Endothelial cell (in vitro differentiated cells): Measurements from ENCODE around the gene NDE1. TPM values are rescaled to one million over a fixed set of nuclear protein-coding genes. Genes with fewer than 3 reads are reported as not detected.
A peak's percentile ranks its signal among the peaks of the same experiment; 100 is the strongest.

ENCODE experiments used
- DNase-seq: peaks from one replicate; pipeline ENCODE4 v3.0.0; 2021; ENCODE audit warnings: low spot score
- H3K27ac Mint-ChIP-seq: one replicate; pipeline ENCODE4 v1.8.0; 2021; ENCODE audit warnings: mixed read lengths, inconsistent platforms; ENCODE audit not compliant: unreplicated experiment
- H3K27me3 Mint-ChIP-seq: one replicate; pipeline ENCODE4 v1.8.0; 2021; ENCODE audit warnings: mild to moderate bottlenecking, moderate library complexity, mixed read lengths, inconsistent platforms; ENCODE audit not compliant: unreplicated experiment
- H3K36me3 Mint-ChIP-seq: one replicate; pipeline ENCODE4 v1.8.0; 2021; ENCODE audit warnings: mild to moderate bottlenecking, low read depth, mixed read lengths, inconsistent platforms; ENCODE audit not compliant: unreplicated experiment
- H3K4me1 Mint-ChIP-seq: one replicate; pipeline ENCODE4 v1.8.0; 2021; ENCODE audit warnings: mild to moderate bottlenecking, mixed read lengths, inconsistent platforms; ENCODE audit not compliant: unreplicated experiment
- H3K4me3 Mint-ChIP-seq: one replicate; pipeline ENCODE4 v1.8.0; 2021; ENCODE audit warnings: mild to moderate bottlenecking, mixed read lengths, inconsistent platforms; ENCODE audit not compliant: unreplicated experiment
- H3K9me3 Mint-ChIP-seq: one replicate; pipeline ENCODE4 v1.8.0; 2021; ENCODE audit warnings: mixed read lengths, inconsistent platforms; ENCODE audit not compliant: unreplicated experiment
- CTCF ChIP-seq: fragments of 200-600 bp; sonication (generic); IDR thresholded peaks from one replicate; pipeline ENCODE4 v1.5.0; 2021; ENCODE audit warnings: antibody characterized with exemption; ENCODE audit not compliant: unreplicated experiment
- total RNA-seq: library from RNA; stranded (reverse); fragmentation: NEBNext Ultra II Directional; extraction: Animal tissue kit (Norgen Biotek cat#: 25700); gene quantifications from one replicate; pipeline ENCODE4 v1.2.1, GENCODE V29; 2021; ENCODE audit not compliant: unreplicated experiment

The NDE1 gene
- total RNA-seq, 1 donor from 2014 or later, result 24.1 TPM

- no peak for DNase-seq
- peaks cover 6% of the 10 kb centered on the region for H3K36me3 Mint-ChIP-seq
- no peak overlapping the region for H3K27ac Mint-ChIP-seq
- H3K27me3 Mint-ChIP-seq, result no peaks in the 10 kb centered on the region
- H3K4me3 Mint-ChIP-seq, result no peak overlapping the region
- H3K9me3 Mint-ChIP-seq, result no peaks in the 10 kb centered on the region
- TF ChIP-seq CTCF, result no peak
- H3K4me1 Mint-ChIP-seq, result peaks cover 6% of the 10 kb centered on the region
Measured at GRCh38 chr16:15701367-15701766, 51.3 kb downstream of the NDE1 start.

GRCh38 chr16:15701975-15702970 lies 52.2 kb downstream of the NDE1 start:
- Mint-ChIP-seq H3K27ac (no peak overlapping the region), H3K9me3 (no peaks in the 10 kb centered on the region), H3K36me3 (peaks cover 6% of the 10 kb centered on the region), H3K27me3 (no peaks in the 10 kb centered on the region), H3K4me1 (peaks cover 6% of the 10 kb centered on the region), H3K4me3 (no peak overlapping the region)
- no peak for TF ChIP-seq CTCF
- no peak for DNase-seq

- no peak for TF ChIP-seq CTCF
- DNase-seq, result no peak
- Mint-ChIP-seq H3K36me3 (peaks cover 6% of the 10 kb centered on the region), H3K27ac (peak overlapping the region; percentile 19), H3K27me3 (no peaks in the 10 kb centered on the region), H3K4me1 (peaks cover 6% of the 10 kb centered on the region), H3K4me3 (no peak overlapping the region), H3K9me3 (no peaks in the 10 kb centered on the region)
Measured at GRCh38 chr16:15703029-15703736, 53.1 kb downstream of the NDE1 start.

- no peaks in the 10 kb centered on the region for H3K9me3 Mint-ChIP-seq
- DNase-seq, result peak; percentile 87
- peak; percentile 82 for TF ChIP-seq CTCF
- peaks cover 6% of the 10 kb centered on the region for H3K4me1 Mint-ChIP-seq
- H3K36me3 Mint-ChIP-seq, result peaks cover 2% of the 10 kb centered on the region
- no peaks in the 10 kb centered on the region for H3K27me3 Mint-ChIP-seq
- H3K4me3 Mint-ChIP-seq, result no peak overlapping the region
- no peak overlapping the region for H3K27ac Mint-ChIP-seq
Measured at GRCh38 chr16:15704545-15704987, 54.5 kb downstream of the NDE1 start.
